ENCODE results near the gene SYT13. TPM values are rescaled to one million over a fixed set of nuclear protein-coding genes. Genes with fewer than 3 reads are reported as not detected.
A peak's percentile ranks its signal among the peaks of the same experiment; 100 is the strongest.

The SYT13 gene
- total and polyA plus RNA-seq, 10 of the 15 experiments (the other 5 are each of a cell fraction or from before 2014, with no cell fraction given) = not detected

DNA sequence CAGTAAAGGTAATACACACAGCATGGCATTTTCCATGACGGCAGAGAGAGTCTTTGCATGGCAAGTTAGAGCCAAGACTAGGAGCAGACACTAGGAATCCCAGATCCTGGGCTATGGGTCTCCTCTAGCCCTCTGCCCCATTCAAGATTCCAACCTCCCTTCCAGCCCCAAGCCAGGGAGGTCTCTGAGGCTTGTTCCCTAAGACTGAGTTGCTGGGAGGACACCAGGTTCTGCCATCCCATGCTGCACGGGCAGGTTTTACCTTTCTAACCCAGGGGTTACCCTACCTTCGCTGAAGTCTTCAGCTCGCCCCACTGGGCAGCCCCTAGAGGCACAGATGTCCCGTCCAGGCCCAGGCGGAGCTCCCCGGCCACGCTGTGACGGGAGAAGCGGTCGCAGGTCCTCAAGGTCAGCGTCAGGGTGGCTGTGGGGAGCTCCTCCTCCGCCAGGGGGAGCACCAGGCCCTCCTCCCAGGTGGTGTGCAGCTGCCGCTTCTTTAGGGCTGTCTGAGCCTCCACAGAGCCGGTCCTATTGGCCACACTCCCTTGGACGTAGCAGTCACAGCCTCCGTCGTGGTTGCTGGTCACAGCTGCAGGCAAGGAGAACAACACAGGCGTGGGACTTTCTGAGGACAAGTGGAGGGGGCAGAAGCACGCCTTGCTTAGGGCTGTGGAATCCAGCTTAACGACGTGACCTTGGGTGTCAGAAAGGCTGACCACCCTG, 33.8 kb downstream of the SYT13 start:
- Histone ChIP-seq H3K79me2 (ENCODE audit: control insufficient read depth, insufficient read depth, low read length) (no peaks in the 10 kb centered on the region), H3K4me2 (ENCODE audit: control insufficient read depth, insufficient read depth) (no peak overlapping the region), H3K9me3 (replicated peaks; ENCODE audit: control insufficient read depth, insufficient read depth, low read length) (no peaks in the 10 kb centered on the region), H2AFZ (ENCODE audit: control insufficient read depth, low read depth, low read length) (no peak overlapping the region), H3K27ac (ENCODE audit: control insufficient read depth, insufficient read depth) (no peak overlapping the region), H3K4me3 (no peak overlapping the region), H3K9ac (ENCODE audit: control insufficient read depth, insufficient read depth, low read length) (no peak overlapping the region), H3K4me1 (ENCODE audit: control insufficient read depth, insufficient read depth, low read length) (no peaks in the 10 kb centered on the region), H3K36me3 (ENCODE audit: control insufficient read depth in 2 of 2, insufficient read depth in 2 of 2, low read length in 1 of 2) (no peaks in the 10 kb centered on the region), H4K20me1 (ENCODE audit: control insufficient read depth, insufficient read depth) (no peaks in the 10 kb centered on the region), H3K27me3 (replicated peaks in 1 of 2; ENCODE audit: control insufficient read depth in 2 of 2, insufficient read depth in 2 of 2, low read length in 1 of 2) (no peaks in the 10 kb centered on the region; a peak in 1 of 4 replicates)
- TF ChIP-seq TCF3 (IDR thresholded peaks at IDR 0.05; ENCODE audit: borderline replicate concordance, insufficient read depth, low read depth, low read length) = peak; percentile 58; the same call in 1 of the 2 replicates
- no peak for TF ChIP-seq SRF (IDR thresholded peaks at IDR 0.05; ENCODE audit: low read depth in 2 of 2, low read length in 2 of 2)
- TF ChIP-seq, protein P1, sequence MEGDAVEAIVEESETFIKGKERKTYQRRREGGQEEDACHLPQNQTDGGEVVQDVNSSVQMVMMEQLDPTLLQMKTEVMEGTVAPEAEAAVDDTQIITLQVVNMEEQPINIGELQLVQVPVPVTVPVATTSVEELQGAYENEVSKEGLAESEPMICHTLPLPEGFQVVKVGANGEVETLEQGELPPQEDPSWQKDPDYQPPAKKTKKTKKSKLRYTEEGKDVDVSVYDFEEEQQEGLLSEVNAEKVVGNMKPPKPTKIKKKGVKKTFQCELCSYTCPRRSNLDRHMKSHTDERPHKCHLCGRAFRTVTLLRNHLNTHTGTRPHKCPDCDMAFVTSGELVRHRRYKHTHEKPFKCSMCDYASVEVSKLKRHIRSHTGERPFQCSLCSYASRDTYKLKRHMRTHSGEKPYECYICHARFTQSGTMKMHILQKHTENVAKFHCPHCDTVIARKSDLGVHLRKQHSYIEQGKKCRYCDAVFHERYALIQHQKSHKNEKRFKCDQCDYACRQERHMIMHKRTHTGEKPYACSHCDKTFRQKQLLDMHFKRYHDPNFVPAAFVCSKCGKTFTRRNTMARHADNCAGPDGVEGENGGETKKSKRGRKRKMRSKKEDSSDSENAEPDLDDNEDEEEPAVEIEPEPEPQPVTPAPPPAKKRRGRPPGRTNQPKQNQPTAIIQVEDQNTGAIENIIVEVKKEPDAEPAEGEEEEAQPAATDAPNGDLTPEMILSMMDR (IDR thresholded peaks at IDR 0.05 in 2 of 3, conservative IDR thresholded peaks at IDR 0.05 in 1 of 3; ENCODE audit: control insufficient read depth in 2 of 3, extremely low read depth in 1 of 3, insufficient read depth in 1 of 3, low read depth in 3 of 3, low read length in 3 of 3) = peak; percentile 58 to 73 (median 68); a peak in 5 of 6 replicates
- no peak for TF ChIP-seq ZZZ3 (IDR thresholded peaks at IDR 0.05; ENCODE audit: control insufficient read depth, insufficient read length, low read depth)
- TF ChIP-seq, protein P2, sequence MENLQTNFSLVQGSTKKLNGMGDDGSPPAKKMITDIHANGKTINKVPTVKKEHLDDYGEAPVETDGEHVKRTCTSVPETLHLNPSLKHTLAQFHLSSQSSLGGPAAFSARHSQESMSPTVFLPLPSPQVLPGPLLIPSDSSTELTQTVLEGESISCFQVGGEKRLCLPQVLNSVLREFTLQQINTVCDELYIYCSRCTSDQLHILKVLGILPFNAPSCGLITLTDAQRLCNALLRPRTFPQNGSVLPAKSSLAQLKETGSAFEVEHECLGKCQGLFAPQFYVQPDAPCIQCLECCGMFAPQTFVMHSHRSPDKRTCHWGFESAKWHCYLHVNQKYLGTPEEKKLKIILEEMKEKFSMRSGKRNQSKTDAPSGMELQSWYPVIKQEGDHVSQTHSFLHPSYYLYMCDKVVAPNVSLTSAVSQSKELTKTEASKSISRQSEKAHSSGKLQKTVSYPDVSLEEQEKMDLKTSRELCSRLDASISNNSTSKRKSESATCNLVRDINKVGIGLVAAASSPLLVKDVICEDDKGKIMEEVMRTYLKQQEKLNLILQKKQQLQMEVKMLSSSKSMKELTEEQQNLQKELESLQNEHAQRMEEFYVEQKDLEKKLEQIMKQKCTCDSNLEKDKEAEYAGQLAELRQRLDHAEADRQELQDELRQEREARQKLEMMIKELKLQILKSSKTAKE (IDR thresholded peaks at IDR 0.05; ENCODE audit: low read depth, poor library complexity, severe bottlenecking) = no peak
- no peak for TF ChIP-seq NR2C1 (IDR thresholded peaks at IDR 0.05)
- no peak for TF ChIP-seq STAT1 (conservative IDR thresholded peaks at IDR 0.05)
- no peak for TF ChIP-seq NFYB (IDR thresholded peaks at IDR 0.05; ENCODE audit: insufficient read depth, low read depth, low read length)
- TF ChIP-seq TCF12 (IDR thresholded peaks at IDR 0.05; ENCODE audit: low read depth, low read length) = peak; percentile 77
- no peak for TF ChIP-seq CREB1 (IDR thresholded peaks at IDR 0.05; ENCODE audit: low read depth)
- TF ChIP-seq RAD21 (IDR thresholded peaks at IDR 0.05; ENCODE audit: insufficient read depth, low read depth, low read length) = 0 out of 2 replicates have a peak, but pooled peaks have one; percentile 5
- peak; percentile 52 for TF ChIP-seq SMC3 (IDR thresholded peaks at IDR 0.05; ENCODE audit: borderline replicate concordance, low read length)
- intact Hi-C loops (cut with micrococcal nuclease; ENCODE audit: unreplicated experiment) = loop anchor here (1.0 to 2.0 kb wide), 2 partner anchors 41 to 80 kb away; no protein-coding TSS in a partner anchor
- ChIA-PET CTCF (interaction anchor here (1.1 to 1.6 kb wide), 7 partner anchors 10 to 80 kb away, joined by 3 to 9 read pairs (median 4); no protein-coding TSS in a partner anchor), RAD21 (ENCODE audit: unreplicated experiment) (no interaction called here), SMC1A (ENCODE audit: uncharacterized antibody, unreplicated experiment) (no interaction called here), POLR2A (no interaction called here)
- WGBS (ENCODE audit: insufficient coverage, insufficient replicate concordance, low lambda C conversion rate, missing lambda C conversion rate) = 6% methylated on average over 21 of the region's 22 CpGs
- DNase-seq (ENCODE audit: low read depth, low spot score) (no peak), ATAC-seq (peak; percentile 94), FAIRE-seq (no peak)
- no TSS peak for BruUV-seq (replicated peaks)
- in situ Hi-C loops (cut with MboI) = no loop called here

All from GM12878 (cell line).